HepG2 (cell line): ENCODE measurements around the gene BEAN1. TPM values are rescaled to one million over a fixed set of nuclear protein-coding genes. Genes with fewer than 3 reads are reported as not detected.

ENCODE experiments used
- ATAC-seq: fragments of 200-7000 bp; cut with Tn5 transposase; 3 replicates; pipeline ENCODE4 v1.9.1; 2020; ENCODE audit warnings: mild to moderate bottlenecking, moderate library complexity
- BruUV-seq: library from RNA; stranded (reverse); fragments of 400-500 nt; replicated peaks from 2 replicates; lab custom pipeline; 2021; lab: Mats Ljungman, UMichigan
- CTCF ChIA-PET: fragments of 300-600 bp; formaldehyde crosslinking; extraction: SDS; loops from one replicate; lab custom pipeline; 2021; ENCODE audit warnings: low total read pairs, inconsistent platforms, low intra/inter-chr PET ratio; lab: Yijun Ruan, JAX
- POLR2A ChIA-PET: fragments of 350-600 bp; sonication (Branson Sonifier 250); formaldehyde crosslinking; loops from one replicate; lab custom pipeline; 2020; ENCODE audit warnings: antibody characterized with exemption, inconsistent platforms; lab: Yijun Ruan, JAX
- DNase-seq: peaks from one replicate; pipeline ENCODE4 v3.0.0-alpha.2; 2015; ENCODE audit warnings: low spot score
- FAIRE-seq: peaks from 3 replicates; lab custom pipeline; 2011; peaks lifted over from hg19 to GRCh38; lab: Jason Lieb, UNC
- H2AFZ ChIP-seq: one replicate; pipeline ENCODE4 v1.6.1; 2011; ENCODE audit warnings: low read length, inconsistent platforms
- H3K27ac ChIP-seq: fragments of 300-600 bp; 3 replicates; pipeline ENCODE4 v1.8.0; 2011; ENCODE audit warnings: mixed run types, mild to moderate bottlenecking, mixed read lengths, low read length, inconsistent platforms; ENCODE audit not compliant: insufficient read depth; ENCODE audit errors: extremely low read length
- H3K27me3 ChIP-seq, 2 experiments: fragments of 200-600 bp in 1 of 2; 2 replicates in 1 of 2; 3 replicates in 1 of 2; pipeline versions ENCODE4 v1.6.0 to v1.8.0; 2011; ENCODE audit warnings: low read length in 2 of 2, mild to moderate bottlenecking in 2 of 2, moderate library complexity in 2 of 2, inconsistent platforms in 1 of 2; ENCODE audit not compliant: insufficient read depth in 2 of 2, control insufficient read depth in 1 of 2
- H3K36me3 ChIP-seq, 2 experiments: fragments of 200-600 bp in 1 of 2; replicated peaks in 1 of 2; 2 replicates in 1 of 2; 3 replicates in 1 of 2; pipeline versions ENCODE4 v1.5.1 to v1.8.0; 2011; ENCODE audit warnings: low read length in 2 of 2, inconsistent platforms in 1 of 2; ENCODE audit not compliant: insufficient read depth in 2 of 2, control insufficient read depth in 1 of 2
- H3K4me1 ChIP-seq: 2 replicates; pipeline ENCODE4 v1.5.1; 2012; ENCODE audit warnings: low read length, inconsistent platforms; ENCODE audit not compliant: insufficient read depth
- H3K4me2 ChIP-seq: 2 replicates; pipeline ENCODE4 v1.6.0; 2011; ENCODE audit warnings: low read depth, low read length, inconsistent platforms
- H3K4me3 ChIP-seq, 3 experiments: fragments of 200-600 bp in 1 of 3; sonication (generic), shearing (Covaris generic) in 1 of 3; replicated peaks in 1 of 3; 2 replicates each; pipeline ENCODE4 v1.5.1; 2011 to 2016; ENCODE audit warnings: low read length in 3 of 3, inconsistent platforms in 2 of 3, low read depth in 2 of 3, mild to moderate bottlenecking in 2 of 3, control low read depth in 1 of 3, mixed read lengths in 1 of 3; ENCODE audit not compliant: insufficient read depth in 1 of 3
- H3K79me2 ChIP-seq: one replicate; pipeline ENCODE4 v1.6.1; 2011; ENCODE audit warnings: low read length, inconsistent platforms; ENCODE audit not compliant: insufficient read depth
- H3K9ac ChIP-seq: 2 replicates; pipeline ENCODE4 v1.6.0; 2011; ENCODE audit warnings: mild to moderate bottlenecking, low read depth, low read length, inconsistent platforms; ENCODE audit not compliant: insufficient read depth
- H3K9me3 ChIP-seq: 2 replicates; pipeline ENCODE4 v1.5.1; 2012; ENCODE audit warnings: mild to moderate bottlenecking, low read length
- H4K20me1 ChIP-seq: 2 replicates; pipeline ENCODE4 v1.6.0; 2011; ENCODE audit warnings: inconsistent platforms, mild to moderate bottlenecking, low read length, moderate library complexity; ENCODE audit not compliant: insufficient read depth
- ARID4A ChIP-seq: sonication (generic); formaldehyde crosslinking; IDR thresholded peaks from 2 replicates; pipeline ENCODE4 v1.5.0; 2020; ENCODE audit warnings: mild to moderate bottlenecking, missing genetic modification reagents, borderline replicate concordance
- ATF1 ChIP-seq: IDR thresholded peaks from 2 replicates; pipeline ENCODE4 v1.6.1; 2016; ENCODE audit warnings: mild to moderate bottlenecking, control low read depth
- FOSL2 ChIP-seq: sonication (generic); formaldehyde crosslinking; IDR thresholded peaks from 2 replicates; pipeline ENCODE4 v1.4.0; 2020; ENCODE audit warnings: missing genetic modification reagents
- GPN1 ChIP-seq: sonication (generic); formaldehyde crosslinking; IDR thresholded peaks from 2 replicates; pipeline ENCODE4 v1.5.1; 2020; ENCODE audit warnings: missing genetic modification reagents, borderline replicate concordance
- GZF1 ChIP-seq: sonication (generic); formaldehyde crosslinking; IDR thresholded peaks from 2 replicates; pipeline ENCODE4 v1.5.1; 2020; ENCODE audit warnings: mild to moderate bottlenecking, missing genetic modification reagents
- ZBTB38 ChIP-seq: sonication (generic); formaldehyde crosslinking; IDR thresholded peaks from 2 replicates; pipeline ENCODE4 v1.5.1; 2020; ENCODE audit warnings: mild to moderate bottlenecking, missing genetic modification reagents
- ZNF260 ChIP-seq: sonication (generic); formaldehyde crosslinking; IDR thresholded peaks from 2 replicates; pipeline ENCODE4 v1.4.0; 2020; ENCODE audit warnings: missing genetic modification reagents, low read depth, mild to moderate bottlenecking, borderline replicate concordance
- ZNF350 ChIP-seq: sonication (generic); formaldehyde crosslinking; IDR thresholded peaks from 2 replicates; pipeline ENCODE4 v1.4.0; 2020; ENCODE audit warnings: mild to moderate bottlenecking, low read depth, missing genetic modification reagents, borderline replicate concordance
- ZNF432 ChIP-seq: sonication (generic); formaldehyde crosslinking; IDR thresholded peaks from 2 replicates; pipeline ENCODE4 v1.5.0; 2020; ENCODE audit warnings: missing genetic modification reagents, mild to moderate bottlenecking, borderline replicate concordance
- ZNF576 ChIP-seq: sonication (generic); formaldehyde crosslinking; IDR thresholded peaks from 2 replicates; pipeline ENCODE4 v1.4.0; 2020; ENCODE audit warnings: mild to moderate bottlenecking, missing genetic modification reagents
- ZNF652 ChIP-seq: IDR thresholded peaks from 2 replicates; pipeline ENCODE4 v1.6.1; 2016; ENCODE audit warnings: low read depth, borderline replicate concordance
- ZNF790 ChIP-seq: sonication (generic); formaldehyde crosslinking; IDR thresholded peaks from 2 replicates; pipeline ENCODE4 v1.8.0; 2022; ENCODE audit warnings: missing genetic modification reagents, mild to moderate bottlenecking, borderline replicate concordance
- WGBS: methylation state at CpG from one replicate; pipeline ENCODE4 v1.1.6; 2017; ENCODE audit warnings: low lambda C conversion rate; 5-methylcytosine and 5-hydroxymethylcytosine counted together
- in situ Hi-C: cut with HindIII; loops from 2 replicates; pipeline ENCODE4 v1.10.0; 2017; ENCODE audit warnings: low pct_unique_long_range_greater_than_20kb; ENCODE audit not compliant: extremely low pct_ligation_motif_present
- intact Hi-C: fragments of 100-400 bp; cut with micrococcal nuclease; formaldehyde crosslinking; loops from one replicate; pipeline ENCODE4 v1.10.0; 2022; ENCODE audit not compliant: unreplicated experiment
- polyA plus RNA-seq, 8 experiments: library from polyadenylated mRNA; depleted of rRNA in 3 of 8; stranded (reverse) in 7 of 8; unstranded in 1 of 8; fragments of >200 nt; fragmentation: Illumina TruSeq in 4 of 8; extraction: Trizol in 4 of 8; gene quantifications; 2 replicates each; pipeline versions ENCODE4 v1.2.1 to v1.2.3, GENCODE V29; 2011 to 2016; ENCODE audit warnings: low read depth in 4 of 8, missing spikeins in 1 of 8, mixed read lengths in 1 of 8; ENCODE audit not compliant: insufficient read depth in 1 of 8
- total RNA-seq, 5 experiments: library from RNA; depleted of rRNA; stranded (reverse); fragments of >200 nt; fragmentation: Illumina TruSeq; extraction: Trizol; gene quantifications; 2 replicates each; pipeline ENCODE4 v1.2.3, GENCODE V29; 2016; ENCODE audit warnings: low read depth in 1 of 5

BEAN1 gene
- total and polyA plus RNA-seq, 2 of the 13 experiments (the other 11 are each of a cell fraction or from before 2014, with no cell fraction given) = 0.53 to 1.4 TPM

- in situ Hi-C loops (no loop called here), intact Hi-C loops (loop anchor here (2.0 kb wide), 2 partner anchors 35 to 47 kb away; no protein-coding TSS in a partner anchor)
- no peaks in the 10 kb centered on the region for H3K36me3 ChIP-seq
- ATAC-seq (no peak), DNase-seq (no peak), FAIRE-seq (no peak)
- peaks cover 26% of the 10 kb centered on the region for H3K4me1 ChIP-seq
- H3K9me3 ChIP-seq = no peaks in the 10 kb centered on the region
- peaks cover 3 to 37% of the 10 kb centered on the region in 2 experiments for H3K27me3 ChIP-seq
- H2AFZ ChIP-seq = no peak overlapping the region
- TF ChIP-seq ZNF350 (CRISPR knock-in tag) (0 out of 2 replicates have a peak, but pooled peaks have one; percentile 2), ZNF790 (CRISPR knock-in tag) (no peak)
- TF ChIP-seq, all 625 proteins: peak for 1
- Histone ChIP-seq H3K79me2 (no peaks in the 10 kb centered on the region), H3K9ac (no peak overlapping the region), H3K4me3 (no peak overlapping the region), H4K20me1 (no peaks in the 10 kb centered on the region), H3K4me2 (no peak overlapping the region), H3K27ac (no peak overlapping the region)
- no TSS peak for BruUV-seq
- ChIA-PET CTCF (interaction anchor here (2.9 to 8.6 kb wide), 2 partner anchors 76 to 124 kb away, joined by 12 to 121 read pairs; no protein-coding TSS in a partner anchor), POLR2A (no interaction called here)
- WGBS = 34% methylated on average over 7 of the region's 7 CpGs
Measured at GRCh38 chr16:66481943-66482390, 54.9 kb downstream of the BEAN1 start.

- Histone ChIP-seq H3K79me2 (no peaks in the 10 kb centered on the region), H3K27me3 (peaks cover 5 to 28% of the 10 kb centered on the region in 2 experiments), H2AFZ (no peak overlapping the region), H3K4me2 (no peak overlapping the region), H3K36me3 (no peaks in the 10 kb centered on the region), H3K4me1 (peaks cover 22% of the 10 kb centered on the region), H4K20me1 (no peaks in the 10 kb centered on the region), H3K27ac (no peak overlapping the region), H3K4me3 (no peak overlapping the region), H3K9me3 (no peaks in the 10 kb centered on the region), H3K9ac (no peak overlapping the region)
- in situ Hi-C loops (no loop called here), intact Hi-C loops (loop anchor here (1.0 to 2.0 kb wide), 4 partner anchors 33 to 127 kb away; no protein-coding TSS in a partner anchor)
- peak; percentile 81 for ATAC-seq
- ChIA-PET POLR2A (interaction anchor here (1.5 kb wide), 1 partner anchor 77 kb away, joined by 5 read pairs; no protein-coding TSS in a partner anchor), CTCF (interaction anchor here (1.5 to 8.6 kb wide), 4 partner anchors 40 to 141 kb away, joined by 5 to 121 read pairs (median 10); no protein-coding TSS in a partner anchor)
- peak; percentile 69 for DNase-seq
- peak; percentile 96 for FAIRE-seq
- WGBS = 25% methylated on average over 14 of the region's 14 CpGs
- BruUV-seq = no TSS peak
- peak; percentile 47 for TF ChIP-seq FOSL2 (CRISPR knock-in tag)
- 0 out of 2 replicates have a peak, but pooled peaks have one; percentile 32 for TF ChIP-seq ZBTB38 (CRISPR knock-in tag)
- no peak for TF ChIP-seq ZNF652
- TF ChIP-seq GPN1 = no peak
- TF ChIP-seq ZNF576 (CRISPR knock-in tag) = no peak
- TF ChIP-seq ATF1 = no peak
- TF ChIP-seq GZF1 (CRISPR knock-in tag) = no peak
- TF ChIP-seq ZNF260 (CRISPR knock-in tag) = no peak
- peak; percentile 18; the same call in 1 of the 2 replicates for TF ChIP-seq ARID4A
- TF ChIP-seq ZNF432 (CRISPR knock-in tag) = no peak
Measured at GRCh38 chr16:66483689-66484452, 56.8 kb downstream of the BEAN1 start.
